ENCODE results near the gene OR6Q1. TPM values are rescaled to one million over a fixed set of nuclear protein-coding genes. Genes with fewer than 3 reads are reported as not detected.
A peak's percentile ranks its signal among the peaks of the same experiment; 100 is the strongest.

OR6Q1 gene
- total and polyA plus RNA-seq, 9 of the 15 experiments (the other 6 are each of a cell fraction or from before 2014, with no cell fraction given) = not detected

DNA sequence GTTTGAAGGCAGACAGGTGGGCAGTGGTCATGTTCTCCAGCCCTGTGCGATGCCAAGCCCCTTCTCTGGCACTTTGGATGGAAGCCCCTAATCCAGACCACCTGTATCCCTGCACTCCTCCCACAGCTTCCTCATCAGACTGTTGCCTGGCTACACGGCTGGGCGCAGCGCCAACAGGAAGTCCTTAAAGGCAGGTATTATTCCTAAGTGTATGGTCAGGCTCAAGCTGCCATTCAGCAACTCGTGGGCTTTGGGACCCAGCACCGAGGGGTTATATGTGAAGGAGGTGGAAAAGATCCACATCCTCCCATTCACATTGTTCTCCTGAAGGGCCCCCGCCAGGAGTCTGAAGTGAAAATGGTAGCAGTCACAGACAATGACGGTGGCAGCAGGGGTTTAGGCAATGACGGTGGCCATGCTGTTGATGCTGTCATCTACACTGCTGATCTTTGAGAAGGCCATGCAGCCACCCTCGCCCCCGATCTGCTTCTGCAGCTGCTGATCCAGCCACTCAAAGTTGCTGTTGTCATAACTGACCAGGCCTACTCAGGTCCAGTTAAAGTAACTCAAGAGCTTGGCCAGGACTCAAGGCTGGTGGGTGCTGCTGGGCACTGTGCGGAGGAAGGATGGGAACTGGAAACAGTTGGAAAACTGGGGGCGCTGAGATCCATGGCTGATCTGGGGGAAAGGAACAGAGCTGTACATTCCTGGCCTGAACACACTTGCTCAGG is 27.7 kb downstream of the OR6Q1 start:
- no peak overlapping the region for H3K4me2 ChIP-seq (ENCODE audit: insufficient read depth, low read length)
- H3K9ac ChIP-seq (ENCODE audit: insufficient read depth in 1 of 2, low read depth in 2 of 2, low read length in 2 of 2) = no peak overlapping the region
- H2AFZ ChIP-seq (ENCODE audit: low read depth, low read length) = no peak overlapping the region
- FAIRE-seq (no peak), ATAC-seq (no peak), DNase-seq (ENCODE audit: extremely low read depth in 1 of 4, low spot score in 3 of 4) (no peak)
- no peaks in the 10 kb centered on the region for H3K9me1 ChIP-seq (ENCODE audit: control insufficient read depth, insufficient read depth, low read length)
- POLR2A ChIA-PET = interaction anchor here (0.5 kb wide), 2 partner anchors 35 to 424 kb away, joined by 3 read pairs; no protein-coding TSS in a partner anchor
- no peak overlapping the region for H3K4me3 ChIP-seq
- H3K4me1 ChIP-seq (replicated peaks in 1 of 2; ENCODE audit: control insufficient read depth in 2 of 2, insufficient read depth in 2 of 2, low read length in 2 of 2) = no peaks in the 10 kb centered on the region
- in situ Hi-C loops (cut with MboI) = no loop called here
- intact Hi-C loops (cut with micrococcal nuclease) = no loop called here
- CTCF ChIA-PET (ENCODE audit: low intra/inter-chr PET ratio) = no interaction called here
- no peaks in the 10 kb centered on the region for H4K20me1 ChIP-seq (replicated peaks; ENCODE audit: control insufficient read depth, insufficient read depth, low read length)
- no peaks in the 10 kb centered on the region for H3K36me3 ChIP-seq (ENCODE audit: control insufficient read depth, insufficient read depth, low read length)
- BruUV-seq (replicated peaks) = no TSS peak
- no peaks in the 10 kb centered on the region for H3K9me3 ChIP-seq (replicated peaks; ENCODE audit: control insufficient read depth, insufficient read depth, low read depth, low read length)
- no peak overlapping the region for H3K27ac ChIP-seq (ENCODE audit: extremely low read depth, low read depth, low read length)
- no peaks in the 10 kb centered on the region for H3K79me2 ChIP-seq (ENCODE audit: control insufficient read depth, insufficient read depth, low read length)
- no peak for TF ChIP-seq DACH1 (IDR thresholded peaks at IDR 0.05; ENCODE audit: partially characterized antibody)
- TF ChIP-seq, protein P1, sequence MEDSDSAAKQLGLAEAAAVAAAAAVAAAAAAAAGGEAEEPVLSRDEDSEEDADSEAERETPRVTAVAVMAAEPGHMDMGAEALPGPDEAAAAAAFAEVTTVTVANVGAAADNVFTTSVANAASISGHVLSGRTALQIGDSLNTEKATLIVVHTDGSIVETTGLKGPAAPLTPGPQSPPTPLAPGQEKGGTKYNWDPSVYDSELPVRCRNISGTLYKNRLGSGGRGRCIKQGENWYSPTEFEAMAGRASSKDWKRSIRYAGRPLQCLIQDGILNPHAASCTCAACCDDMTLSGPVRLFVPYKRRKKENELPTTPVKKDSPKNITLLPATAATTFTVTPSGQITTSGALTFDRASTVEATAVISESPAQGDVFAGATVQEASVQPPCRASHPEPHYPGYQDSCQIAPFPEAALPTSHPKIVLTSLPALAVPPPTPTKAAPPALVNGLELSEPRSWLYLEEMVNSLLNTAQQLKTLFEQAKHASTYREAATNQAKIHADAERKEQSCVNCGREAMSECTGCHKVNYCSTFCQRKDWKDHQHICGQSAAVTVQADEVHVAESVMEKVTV (CRISPR knock-in tag; IDR thresholded peaks at IDR 0.05) = no peak
- peak; percentile 33 for TF ChIP-seq RFX1 (IDR thresholded peaks at IDR 0.05)
- TF ChIP-seq EHMT2 (IDR thresholded peaks at IDR 0.05) = no peak
- TF ChIP-seq, protein P2, sequence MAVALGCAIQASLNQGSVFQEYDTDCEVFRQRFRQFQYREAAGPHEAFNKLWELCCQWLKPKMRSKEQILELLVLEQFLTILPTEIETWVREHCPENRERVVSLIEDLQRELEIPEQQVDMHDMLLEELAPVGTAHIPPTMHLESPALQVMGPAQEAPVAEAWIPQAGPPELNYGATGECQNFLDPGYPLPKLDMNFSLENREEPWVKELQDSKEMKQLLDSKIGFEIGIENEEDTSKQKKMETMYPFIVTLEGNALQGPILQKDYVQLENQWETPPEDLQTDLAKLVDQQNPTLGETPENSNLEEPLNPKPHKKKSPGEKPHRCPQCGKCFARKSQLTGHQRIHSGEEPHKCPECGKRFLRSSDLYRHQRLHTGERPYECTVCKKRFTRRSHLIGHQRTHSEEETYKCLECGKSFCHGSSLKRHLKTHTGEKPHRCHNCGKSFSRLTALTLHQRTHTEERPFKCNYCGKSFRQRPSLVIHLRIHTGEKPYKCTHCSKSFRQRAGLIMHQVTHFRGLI (CRISPR knock-in tag; IDR thresholded peaks at IDR 0.05) = no peak
- no peak for TF ChIP-seq NONO (IDR thresholded peaks at IDR 0.05; ENCODE audit: low read depth in 2 of 2, low read length in 1 of 2)
- 4% methylated on average over 13 of the region's 13 CpGs for WGBS (ENCODE audit: insufficient coverage, low coverage, missing lambda C conversion rate)
- no peaks in the 10 kb centered on the region for H3K27me3 ChIP-seq (ENCODE audit: control insufficient read depth in 2 of 2, insufficient read depth in 2 of 2, low read length in 2 of 2)

Measured in K562 (cell line).